VCaP (cell line): ENCODE results near the gene OXSM.

Experiments used
- H3K27ac ChIP-seq: fragments of 450-650 bp; 2 replicates; pipeline ENCODE4 v1.5.1; 2017
- CTCF ChIP-seq: fragments of 450-650 bp; conservative IDR thresholded peaks from 2 replicates; pipeline ENCODE4 v1.5.1; 2017; ENCODE audit warnings: mild to moderate bottlenecking, moderate library complexity

The OXSM gene

DNA sequence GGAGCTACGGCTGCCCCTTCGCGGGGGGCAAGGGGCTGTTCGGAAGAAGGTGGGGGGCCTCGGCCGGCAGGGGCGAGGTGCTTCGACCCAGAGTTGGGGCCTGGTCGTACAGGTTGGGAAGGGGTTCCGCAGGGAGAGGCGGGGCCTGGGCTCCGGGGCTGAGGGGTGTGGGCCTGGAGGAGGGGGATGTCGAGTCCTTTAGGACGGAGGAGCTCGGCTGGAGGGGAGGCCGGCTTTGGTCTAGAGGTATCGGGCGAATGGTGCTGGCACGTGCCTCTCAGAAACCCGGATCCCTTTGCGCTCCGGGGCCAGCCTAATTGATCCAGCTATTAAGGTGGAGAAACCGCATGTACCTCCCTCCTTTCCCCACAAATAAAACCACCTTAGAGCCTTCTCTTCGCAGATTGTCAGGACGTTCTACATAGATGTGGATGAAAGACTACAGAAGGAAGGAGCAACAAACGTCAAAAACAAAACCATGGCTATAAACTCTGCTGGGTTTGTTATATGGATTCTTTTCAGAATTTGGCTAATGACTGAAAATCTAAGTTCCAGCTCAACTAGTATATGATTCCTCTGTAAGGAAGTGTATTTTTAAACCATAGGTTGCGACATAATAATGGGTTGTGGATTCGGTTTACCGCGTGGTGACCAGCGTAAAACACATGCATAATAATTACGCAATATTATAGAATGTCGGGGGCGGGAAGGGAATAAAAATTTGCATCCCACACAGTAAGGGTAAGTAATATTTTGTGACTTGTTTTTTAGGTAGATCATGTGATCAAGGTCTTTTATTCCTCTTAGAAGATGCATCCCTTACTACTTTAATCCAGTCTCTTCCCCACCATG lies 6.0 kb upstream of the OXSM start:
- TF ChIP-seq CTCF, result no peak
- H3K27ac ChIP-seq, result peak overlapping the region; percentile 87

- H3K27ac ChIP-seq, result no peak overlapping the region
- no peak for TF ChIP-seq CTCF
Observed at GRCh38 chr3:25784971-25785370, 4.9 kb upstream of the OXSM start.

DNA sequence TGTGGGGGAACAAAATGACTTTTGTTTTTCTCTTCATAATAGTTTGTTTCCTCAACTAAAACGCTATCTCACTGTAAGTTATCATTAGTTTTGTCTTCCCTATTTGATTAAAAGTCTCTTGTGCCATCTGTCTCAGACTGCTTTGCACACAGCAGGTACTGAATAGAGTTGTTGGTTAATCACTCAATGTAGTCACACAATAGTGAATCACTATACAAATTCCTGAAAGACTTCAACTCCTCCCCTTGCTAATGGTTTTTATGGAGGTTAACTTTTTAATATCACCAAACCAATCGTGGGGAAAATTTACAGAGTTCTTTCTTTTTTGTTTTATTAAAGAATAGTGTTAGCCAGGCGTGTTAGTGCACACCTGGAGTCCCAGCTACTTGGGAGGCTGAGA lies 4.1 kb upstream of the OXSM start:
- no peak overlapping the region for H3K27ac ChIP-seq
- TF ChIP-seq CTCF, result no peak

- no peak for TF ChIP-seq CTCF
- H3K27ac ChIP-seq, result no peak overlapping the region
Observed at GRCh38 chr3:25787689-25788088, 2.2 kb upstream of the OXSM start.

DNA sequence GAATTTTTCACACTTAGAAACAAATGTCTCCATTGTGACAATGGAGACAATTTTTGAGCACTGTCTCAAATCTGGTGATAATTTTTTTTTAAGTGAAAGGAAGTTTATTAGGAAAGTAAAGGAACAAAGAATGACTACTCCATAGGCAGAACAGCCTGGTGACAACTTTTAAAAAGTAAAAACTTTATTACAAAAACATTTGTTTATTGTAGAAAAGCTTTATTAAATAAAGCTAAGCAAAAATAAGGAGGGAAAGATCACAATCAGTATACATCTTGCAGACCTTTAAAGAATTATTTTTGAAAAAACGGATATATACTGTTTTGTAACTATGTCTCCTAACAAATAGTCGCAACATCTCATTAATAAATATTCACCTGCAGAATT lies 688 bp upstream of the OXSM start:
- no peak for TF ChIP-seq CTCF
- H3K27ac ChIP-seq, result peak overlapping the region; percentile 76

- no peak for TF ChIP-seq CTCF
- H3K27ac ChIP-seq, result no peak overlapping the region
Observed at GRCh38 chr3:25801786-25802185, 11.9 kb downstream of the OXSM start.

- no peak for TF ChIP-seq CTCF
- H3K27ac ChIP-seq, result no peak overlapping the region
Observed at GRCh38 chr3:25803833-25804232, 13.9 kb downstream of the OXSM start.
